GM12892 (cell line): Measurements from ENCODE around the gene TERB1.

ENCODE experiments used
- POLR2A ChIP-seq: IDR thresholded peaks from 2 replicates; pipeline ENCODE4 v1.6.1; 2011; ENCODE audit warnings: low read depth, low read length, control low read depth
- POLR2AphosphoS5 ChIP-seq: IDR thresholded peaks from 2 replicates; pipeline ENCODE4 v1.6.1; 2011; ENCODE audit warnings: low read depth, low read length, control low read depth

GRCh38 chr16:66842765-66843164 is 41.4 kb upstream of the TERB1 start:
- TF ChIP-seq POLR2AphosphoS5, result no peak
- no peak for TF ChIP-seq POLR2A
